HG02973 (cell line): ENCODE data around the gene KRTAP4-12.
"Not testable (repeated sequence)": the region's sequence is repeated elsewhere in the genome, so short reads cannot be mapped to it uniquely, and the experiment has no call there.

Experiments
- ATAC-seq: cut with Tn5 transposase; IDR thresholded peaks from one replicate; pipeline ENCODE4 v1.9.1; 2021; ENCODE audit warnings: moderate library complexity; ENCODE audit not compliant: unreplicated experiment

The KRTAP4-12 gene

GRCh38 chr17:41096055-41096454 is 27.9 kb downstream of the KRTAP4-12 start:
- no peak for ATAC-seq

DNA sequence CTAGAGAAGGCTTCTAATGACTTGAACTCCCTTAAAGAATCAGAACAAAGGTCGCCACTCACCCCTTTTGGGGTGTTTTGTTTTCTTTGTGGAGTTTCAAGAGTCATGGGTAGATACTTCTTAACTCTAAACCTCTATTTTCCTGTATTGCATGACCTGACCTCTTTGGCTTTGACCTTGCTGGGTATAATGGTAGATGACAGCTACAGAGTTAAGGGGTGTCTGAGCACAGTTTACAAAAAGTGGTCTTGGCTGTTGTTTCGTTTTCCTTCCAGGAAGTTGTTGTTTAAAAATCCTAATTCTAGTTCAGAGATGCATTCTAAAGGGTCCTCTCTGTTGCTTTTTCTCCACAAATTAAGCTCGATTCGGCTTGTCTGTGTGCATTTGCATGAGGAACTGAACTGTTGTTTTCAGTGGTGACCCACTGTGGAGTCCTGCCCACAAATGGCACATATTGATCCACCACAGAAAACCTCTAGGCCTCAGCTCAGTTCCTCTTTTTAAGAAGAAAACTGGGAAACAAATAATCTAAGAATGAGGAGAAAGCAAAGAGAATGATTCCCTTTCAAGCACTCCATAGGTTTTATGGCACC is 35.1 kb downstream of the KRTAP4-12 start:
- ATAC-seq = not testable (repeated sequence)

DNA sequence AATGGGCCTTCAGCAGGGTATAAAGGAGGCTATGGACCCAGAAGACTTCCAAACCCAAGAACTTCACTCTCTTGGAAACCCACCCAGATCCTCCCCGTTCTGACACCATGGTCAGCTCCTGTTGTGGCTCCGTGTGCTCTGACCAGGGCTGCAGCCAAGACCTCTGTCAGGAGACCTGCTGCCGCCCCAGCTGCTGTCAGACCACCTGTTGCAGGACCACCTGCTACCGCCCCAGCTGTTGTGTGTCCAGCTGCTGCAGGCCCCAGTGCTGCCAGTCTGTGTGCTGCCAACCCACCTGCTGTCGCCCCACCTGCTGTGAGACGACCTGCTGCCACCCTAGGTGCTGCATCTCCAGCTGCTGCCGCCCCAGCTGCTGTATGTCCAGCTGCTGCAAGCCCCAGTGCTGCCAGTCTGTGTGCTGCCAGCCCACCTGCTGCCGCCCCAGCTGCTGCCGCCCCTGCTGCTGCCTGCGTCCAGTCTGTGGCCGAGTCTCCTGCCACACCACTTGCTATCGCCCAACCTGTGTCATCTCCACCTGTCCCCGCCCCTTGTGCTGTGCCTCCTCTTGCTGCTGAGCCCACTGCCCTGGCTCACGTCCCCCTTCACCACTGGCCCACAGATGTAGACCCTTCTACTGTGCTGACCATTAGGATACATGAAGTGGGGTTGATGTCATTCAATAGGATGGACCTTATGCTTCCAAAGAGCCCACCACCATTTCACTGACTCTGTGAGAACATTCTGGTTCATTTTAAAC is 39.7 kb downstream of the KRTAP4-12 start, which contains the start of gene KRTAP4-7:
TSS of gene KRTAP4-7 (plus strand) at position 51 of the 757 bp plus-strand sequence. CDS start at position 108, 57 bp downstream.
- not testable (repeated sequence) for ATAC-seq

DNA sequence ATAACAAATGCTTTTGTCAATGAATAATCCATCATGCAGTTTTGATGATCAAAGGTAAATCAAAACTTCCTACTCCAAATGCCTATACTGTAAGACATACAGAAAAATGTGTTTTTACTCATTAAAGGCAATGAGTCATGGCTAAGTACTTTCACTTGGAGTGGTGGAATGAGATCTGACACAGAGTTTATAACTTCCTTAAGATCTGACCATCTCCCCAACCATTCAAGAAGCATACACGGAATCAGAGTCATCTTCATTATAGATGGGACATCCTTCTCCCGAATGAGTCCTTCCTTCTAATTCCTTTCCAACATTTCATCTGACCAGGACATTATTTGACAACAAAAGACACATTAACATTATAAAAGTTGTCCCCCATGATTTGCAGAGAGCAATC is 40.6 kb downstream of the KRTAP4-12 start:
- not testable (repeated sequence) for ATAC-seq

- no peak for ATAC-seq
These were observed 41.4 kb downstream of the KRTAP4-12 start for GRCh38 chr17:41082626-41083025.

- no peak for ATAC-seq
These were observed 47.2 kb downstream of the KRTAP4-12 start for GRCh38 chr17:41076788-41077187.

DNA sequence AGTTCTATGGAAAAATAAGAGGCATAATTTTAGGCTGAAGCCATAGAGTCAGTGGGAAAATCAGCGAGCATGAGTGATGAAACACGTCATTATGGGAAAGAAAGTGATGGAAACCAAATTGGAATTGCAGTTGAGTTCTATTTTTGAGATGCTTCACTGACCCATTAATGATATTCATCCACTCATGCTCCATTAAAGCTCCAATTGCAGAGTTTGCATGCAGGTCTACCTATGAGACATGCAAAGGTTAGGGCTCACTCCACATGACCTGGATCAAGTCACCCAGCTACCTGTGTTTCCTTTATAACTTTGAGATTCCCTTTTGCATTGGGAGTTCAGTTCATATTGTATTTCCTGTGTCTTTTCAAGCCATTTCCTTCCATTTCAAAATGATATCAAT is 50.3 kb downstream of the KRTAP4-12 start:
- no peak for ATAC-seq
